IMR-90 (cell line): ENCODE measurements around the gene RAB27B. TPM values are rescaled to one million over a fixed set of nuclear protein-coding genes. Genes with fewer than 3 reads are reported as not detected.

Experiments used
- ATAC-seq: fragments of 200-7000 bp; cut with Tn5 transposase; 2 replicates; pipeline ENCODE4 v1.9.1; 2020; ENCODE audit warnings: low read depth, mild to moderate bottlenecking, moderate library complexity
- BruUV-seq: library from RNA; stranded (reverse); fragments of 400-500 nt; replicated peaks from 2 replicates; lab custom pipeline; 2021; lab: Mats Ljungman, UMichigan
- CTCF ChIA-PET: fragments of 300-600 bp; formaldehyde crosslinking; extraction: SDS; loops from one replicate; lab custom pipeline; 2021; ENCODE audit warnings: antibody characterized with exemption; lab: Yijun Ruan, JAX
- POLR2A ChIA-PET: fragments of 300-600 bp; sonication (Branson Sonifier 250); formaldehyde crosslinking; loops from one replicate; lab custom pipeline; 2022; ENCODE audit warnings: antibody characterized with exemption; ENCODE audit not compliant: unreplicated experiment; lab: Charles Lee
- DNase-seq: peaks from one replicate; pipeline ENCODE4 v3.0.0; 2013
- H2AFZ ChIP-seq: replicated peaks from 2 replicates; pipeline ENCODE3; 2013; ENCODE audit warnings: low read length, mild to moderate bottlenecking; ENCODE audit not compliant: poor library complexity
- H2AK5ac ChIP-seq: 2 replicates; pipeline ENCODE4 v1.6.1; 2013; ENCODE audit warnings: low read depth, low read length, inconsistent platforms
- H2AK9ac ChIP-seq: replicated peaks from 2 replicates; pipeline ENCODE3; 2013; ENCODE audit warnings: mild to moderate bottlenecking, low read depth, low read length, moderate library complexity; ENCODE audit not compliant: poor library complexity
- H2BK120ac ChIP-seq: 2 replicates; pipeline ENCODE4 v1.6.1; 2013; ENCODE audit warnings: low read depth, low read length, inconsistent platforms
- H2BK15ac ChIP-seq: 3 replicates; pipeline ENCODE4 v1.6.1; 2013; ENCODE audit warnings: low read depth, low read length, inconsistent platforms
- H2BK20ac ChIP-seq: 2 replicates; pipeline ENCODE4 v1.6.1; 2013; ENCODE audit warnings: low read depth, mild to moderate bottlenecking, inconsistent platforms, low read length, moderate library complexity
- H2BK5ac ChIP-seq: 2 replicates; pipeline ENCODE4 v1.6.1; 2013; ENCODE audit warnings: mild to moderate bottlenecking, low read depth, low read length, inconsistent platforms; ENCODE audit not compliant: poor library complexity, severe bottlenecking
- H3K14ac ChIP-seq: replicated peaks from 2 replicates; pipeline ENCODE4 v1.6.1; 2013; ENCODE audit warnings: low read depth, low read length, inconsistent platforms
- H3K18ac ChIP-seq: 2 replicates; pipeline ENCODE4 v1.6.1; 2013; ENCODE audit warnings: low read depth, low read length, control low read depth
- H3K23ac ChIP-seq: 2 replicates; pipeline ENCODE4 v1.6.1; 2013; ENCODE audit warnings: low read depth, low read length, inconsistent platforms
- H3K27ac ChIP-seq: 2 replicates; pipeline ENCODE4 v1.5.1; 2013; ENCODE audit warnings: mild to moderate bottlenecking, control low read depth, low read length; ENCODE audit not compliant: insufficient read depth
- H3K27me3 ChIP-seq: 2 replicates; pipeline ENCODE4 v1.6.1; 2013; ENCODE audit warnings: low read length; ENCODE audit not compliant: control insufficient read depth, insufficient read depth
- H3K36me3 ChIP-seq: 2 replicates; pipeline ENCODE4 v1.6.1; 2013; ENCODE audit warnings: low read length, mixed read lengths; ENCODE audit not compliant: control insufficient read depth, insufficient read depth
- H3K4ac ChIP-seq: 2 replicates; pipeline ENCODE4 v1.6.1; 2013; ENCODE audit warnings: low read depth, low read length, inconsistent platforms
- H3K4me1 ChIP-seq: 2 replicates; pipeline ENCODE4 v1.6.1; 2013; ENCODE audit warnings: low read length, mixed read lengths; ENCODE audit not compliant: control insufficient read depth, insufficient read depth
- H3K4me2 ChIP-seq: 2 replicates; pipeline ENCODE4 v1.6.1; 2013; ENCODE audit warnings: low read depth, mild to moderate bottlenecking, control low read depth, low read length, moderate library complexity
- H3K4me3 ChIP-seq: 2 replicates; pipeline ENCODE4 v1.5.1; 2013; ENCODE audit warnings: low read depth, mild to moderate bottlenecking, control low read depth, low read length, moderate library complexity; ENCODE audit not compliant: insufficient read depth
- H3K56ac ChIP-seq: 2 replicates; pipeline ENCODE4 v1.6.1; 2013; ENCODE audit warnings: low read length, inconsistent platforms; ENCODE audit not compliant: insufficient read depth; ENCODE audit errors: extremely low read depth
- H3K79me1 ChIP-seq, 2 experiments: 2 replicates each; pipeline ENCODE4 v1.6.1; 2013; ENCODE audit warnings: low read length in 2 of 2, inconsistent platforms in 1 of 2, low read depth in 1 of 2
- H3K9ac ChIP-seq: 2 replicates; pipeline ENCODE4 v1.6.1; 2013; ENCODE audit warnings: low read depth, low read length, control low read depth
- H3K9me1 ChIP-seq: 2 replicates; pipeline ENCODE4 v1.6.1; 2013; ENCODE audit warnings: low read length, inconsistent platforms; ENCODE audit not compliant: insufficient read depth
- H3K9me3 ChIP-seq: 2 replicates; pipeline ENCODE4 v1.6.1; 2013; ENCODE audit warnings: low read length; ENCODE audit not compliant: control insufficient read depth, insufficient read depth
- H4K20me1 ChIP-seq: 2 replicates; pipeline ENCODE4 v1.6.1; 2013; ENCODE audit warnings: low read length, inconsistent platforms; ENCODE audit not compliant: insufficient read depth
- H4K5ac ChIP-seq: 2 replicates; pipeline ENCODE4 v1.6.1; 2013; ENCODE audit warnings: mild to moderate bottlenecking, low read depth, low read length, control low read depth
- H4K8ac ChIP-seq, 2 experiments: 2 replicates each; pipeline ENCODE4 v1.6.1; 2013; ENCODE audit warnings: low read depth in 2 of 2, low read length in 2 of 2, control low read depth in 1 of 2, inconsistent platforms in 1 of 2
- H4K91ac ChIP-seq: 2 replicates; pipeline ENCODE4 v1.6.1; 2013; ENCODE audit warnings: low read depth, low read length, inconsistent platforms; ENCODE audit not compliant: insufficient read depth
- BHLHE40 ChIP-seq: fragments of 150-350 bp; IDR thresholded peaks from 2 replicates; pipeline ENCODE4 v1.6.1; 2016; ENCODE audit warnings: mild to moderate bottlenecking, low read depth, low read length
- CTCF ChIP-seq: conservative IDR thresholded peaks from 2 replicates; pipeline ENCODE4 v1.5.1; 2012; ENCODE audit warnings: mild to moderate bottlenecking, low read depth, low read length, improper control_type of control experiment
- ELK1 ChIP-seq: fragments of 150-350 bp; IDR thresholded peaks from 2 replicates; pipeline ENCODE4 v1.6.1; 2016; ENCODE audit warnings: low read depth, mild to moderate bottlenecking, low read length, moderate library complexity, borderline replicate concordance
- MAZ ChIP-seq: IDR thresholded peaks from 2 replicates; pipeline ENCODE4 v1.6.1; 2012; ENCODE audit warnings: low read depth, mild to moderate bottlenecking, low read length, improper control_type of control experiment, moderate library complexity, borderline replicate concordance
- RCOR1 ChIP-seq: IDR thresholded peaks from 2 replicates; pipeline ENCODE4 v1.6.1; 2012; ENCODE audit warnings: mild to moderate bottlenecking, low read length, improper control_type of control experiment; ENCODE audit not compliant: insufficient replicate concordance
- RFX5 ChIP-seq: IDR thresholded peaks from 2 replicates; pipeline ENCODE4 v1.8.0; 2012; ENCODE audit warnings: low read depth, mild to moderate bottlenecking, low read length, moderate library complexity
- WGBS, 2 experiments: methylation state at CpG; one replicate each; pipeline versions ENCODE4 v1.1.5 to v1.1.7; 2013; ENCODE audit warnings: missing lambda C conversion rate in 2 of 2; ENCODE audit not compliant: insufficient read length in 1 of 2; ENCODE audit errors: extremely low coverage in 2 of 2; 5-methylcytosine and 5-hydroxymethylcytosine counted together
- dilution Hi-C: fragments of 300-500 bp; cut with HindIII; formaldehyde crosslinking; loops from one replicate; pipeline ENCODE4 v1.14.3; 2018; ENCODE audit warnings: low sequenced_read_pairs; ENCODE audit not compliant: unreplicated experiment
- in situ Hi-C: fragments of 300-500 bp; cut with MboI; formaldehyde crosslinking; loops from 3 replicates; pipeline ENCODE4 v1.14.3; 2019; ENCODE audit warnings: low sequenced_read_pairs, inconsistent platforms, mixed read lengths
- intact Hi-C: fragments of 100-400 bp; cut with micrococcal nuclease; formaldehyde crosslinking; loops from 2 replicates; pipeline ENCODE4 v1.10.0; 2022
- polyA plus RNA-seq, 3 experiments: library from polyadenylated mRNA; depleted of rRNA; stranded (reverse); fragments of >200 nt; gene quantifications; 2 replicates each; pipeline ENCODE4 v1.2.3, GENCODE V29; 2012; ENCODE audit warnings: low replicate concordance in 1 of 3
- total RNA-seq: library from RNA; depleted of rRNA; stranded (reverse); fragments of >200 nt; gene quantifications from 2 replicates; pipeline ENCODE4 v1.2.3, GENCODE V29; 2012

RAB27B gene
- total and polyA plus RNA-seq, 2 of the 4 experiments (the other 2 are of a cell fraction), result 0.24 to 1.3 TPM

DNA sequence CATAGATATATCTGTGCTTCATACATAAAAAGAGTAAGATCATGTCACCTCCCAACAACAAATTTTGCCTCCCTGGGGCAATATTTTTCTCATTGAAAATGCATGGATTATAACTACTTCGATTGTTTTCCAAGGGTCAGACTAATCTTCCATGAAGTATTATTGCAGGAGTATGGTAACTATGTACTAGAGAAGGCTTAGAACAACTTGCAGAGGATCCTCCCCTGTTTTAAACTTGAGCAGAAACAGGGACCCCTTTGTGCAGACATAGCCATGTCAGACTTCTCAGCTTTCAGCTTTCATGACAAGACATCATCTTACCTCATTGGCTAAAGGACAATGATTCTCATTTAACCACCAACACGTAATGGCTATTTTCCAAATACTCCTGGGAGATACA lies 13.2 kb upstream of the RAB27B start:
- WGBS, 2 experiments, result no CpG with 5 or more reads among the region's 2 CpGs
- no peak overlapping the region for H3K4ac ChIP-seq
- no peaks in the 10 kb centered on the region for H3K27me3 ChIP-seq
- no peak overlapping the region for H3K14ac ChIP-seq
- H2BK5ac ChIP-seq, result no peak overlapping the region
- H3K4me1 ChIP-seq, result no peaks in the 10 kb centered on the region
- no peak for TF ChIP-seq BHLHE40
- TF ChIP-seq RCOR1, result no peak
- no peak for TF ChIP-seq ELK1
- no peak for TF ChIP-seq RFX5
- TF ChIP-seq MAZ, result no peak
- no peak for TF ChIP-seq CTCF
- no peaks in the 10 kb centered on the region for H3K79me1 ChIP-seq
- H4K8ac ChIP-seq, result no peak overlapping the region
- POLR2A ChIA-PET, result no interaction called here
- no peaks in the 10 kb centered on the region for H4K20me1 ChIP-seq
- peaks cover 2% of the 10 kb centered on the region; the same call in 1 of the 2 replicates for H3K9me1 ChIP-seq
- H2AK9ac ChIP-seq, result no peak overlapping the region
- H3K27ac ChIP-seq, result no peak overlapping the region
- H3K56ac ChIP-seq, result no peak overlapping the region
- no peak overlapping the region for H2AK5ac ChIP-seq
- no peak overlapping the region for H2AFZ ChIP-seq
- no TSS peak for BruUV-seq
- dilution Hi-C loops, result no loop called here
- H3K23ac ChIP-seq, result no peak overlapping the region
- CTCF ChIA-PET, result no interaction called here
- DNase-seq (no peak), ATAC-seq (no peak)
- intact Hi-C loops, result no loop called here
- no peak overlapping the region for H3K4me3 ChIP-seq
- H2BK20ac ChIP-seq, result no peak overlapping the region
- no peak overlapping the region for H3K9ac ChIP-seq
- no peaks in the 10 kb centered on the region for H3K36me3 ChIP-seq
- H4K91ac ChIP-seq, result no peak overlapping the region
- H2BK120ac ChIP-seq, result no peak overlapping the region
- in situ Hi-C loops, result no loop called here
- H3K18ac ChIP-seq, result no peak overlapping the region
- H4K5ac ChIP-seq, result no peak overlapping the region
- no peaks in the 10 kb centered on the region for H3K9me3 ChIP-seq
- no peak overlapping the region for H2BK15ac ChIP-seq
- no peak overlapping the region for H3K4me2 ChIP-seq
